Small intestine (tissue), 7 donors: ENCODE results near the gene MBLAC1. TPM values are rescaled to one million over a fixed set of nuclear protein-coding genes. Genes with fewer than 3 reads are reported as not detected.
A peak's percentile ranks its signal among the peaks of the same experiment; 100 is the strongest.

Experiments used
- DNase-seq, 2 donors: peaks; one replicate each; pipeline versions ENCODE4 v3.0.0 to v3.0.0-alpha.2; 2013
- FAIRE-seq: peaks from 2 replicates; lab custom pipeline; 2012; peaks lifted over from hg19 to GRCh38; lab: Jason Lieb, UNC
- H3K27ac ChIP-seq, 3 donors: one replicate each; pipeline ENCODE4 v1.5.1; 2013; ENCODE audit warnings: low read length in 2 of 3, mild to moderate bottlenecking in 2 of 3, control low read depth in 1 of 3, inconsistent platforms in 1 of 3, low read depth in 1 of 3, moderate library complexity in 1 of 3
- H3K27me3 ChIP-seq, 3 donors: one replicate each; pipeline ENCODE4 v1.6.1; 2013; ENCODE audit warnings: low read length in 3 of 3, inconsistent platforms in 1 of 3; ENCODE audit not compliant: control insufficient read depth in 3 of 3, insufficient read depth in 3 of 3
- H3K36me3 ChIP-seq, 3 donors: one replicate each; pipeline ENCODE4 v1.6.1; 2013; ENCODE audit warnings: low read length in 3 of 3, inconsistent platforms in 1 of 3, low read depth in 1 of 3, mild to moderate bottlenecking in 1 of 3, moderate library complexity in 1 of 3; ENCODE audit not compliant: control insufficient read depth in 3 of 3, insufficient read depth in 2 of 3
- H3K4me1 ChIP-seq, 3 donors: one replicate each; pipeline ENCODE4 v1.6.1; 2013; ENCODE audit warnings: low read length in 2 of 3, inconsistent platforms in 1 of 3, low read depth in 1 of 3, mild to moderate bottlenecking in 1 of 3, moderate library complexity in 1 of 3; ENCODE audit not compliant: control insufficient read depth in 3 of 3, insufficient read depth in 2 of 3
- H3K4me3 ChIP-seq, 3 donors: one replicate each; pipeline ENCODE4 v1.5.1; 2013; ENCODE audit warnings: low read length in 3 of 3, control low read depth in 1 of 3, inconsistent platforms in 1 of 3, low read depth in 1 of 3, mild to moderate bottlenecking in 1 of 3, moderate library complexity in 1 of 3
- H3K9me3 ChIP-seq, 2 donors: one replicate each; pipeline ENCODE4 v1.6.1; 2013; ENCODE audit warnings: low read depth in 1 of 2, low read length in 1 of 2; ENCODE audit not compliant: control insufficient read depth in 2 of 2, insufficient read depth in 1 of 2
- WGBS, 3 donors: extraction: QIAGEN DNeasy Blood & Tissue Kit; methylation state at CpG; one replicate each; pipeline ENCODE4 v1.1.7; 2013; 5-methylcytosine and 5-hydroxymethylcytosine counted together
- polyA plus RNA-seq, 4 donors: library from polyadenylated mRNA; stranded (reverse) in 3 of 4; unstranded in 1 of 4; fragments of 200-250 nt in 3 of 4; fragments of 120-200 nt in 1 of 4; gene quantifications; one replicate each; pipeline versions ENCODE4 v1.2.1 to v1.2.3, GENCODE V29; 2013
- donor health status: healthy with polysubstance abuse.
- donor health status: control.
- donor health status: control.
- donor health status: Bipolar disorder and iron deficiency.
- donor health status: healthy.

MBLAC1 gene
- polyA plus RNA-seq, 4 donors = 2.0 to 3.3 (median 2.7) TPM

- Histone ChIP-seq H3K4me1 (peaks cover 0 to 8% (median 0%) of the 10 kb centered on the region in 3 donors), H3K9me3 (no peaks in the 10 kb centered on the region), H3K27ac (no peak overlapping the region), H3K36me3 (peaks cover 40 to 76% (median 44%) of the 10 kb centered on the region in 3 donors), H3K27me3 (no peaks in the 10 kb centered on the region), H3K4me3 (no peak overlapping the region)
- WGBS, 3 donors = 63 to 76% (median 73%) methylated on average over 12 to 13 of the region's 13 CpGs
- DNase-seq = no peak
- no peak for FAIRE-seq
Measured at GRCh38 chr7:100093498-100093897, 33.3 kb upstream of the MBLAC1 start.

GRCh38 chr7:100093925-100094486, 32.8 kb upstream of the MBLAC1 start:
- DNase-seq = no peak
- 84 to 88% (median 85%) methylated on average over 16 of the region's 16 CpGs for whole genome bisulfite sequencing, 3 donors

GRCh38 chr7:100095289-100095688, 31.5 kb upstream of the MBLAC1 start:
- Histone ChIP-seq H3K4me1 (peaks cover 3 to 11% (median 6%) of the 10 kb centered on the region in 3 donors), H3K27me3 (no peaks in the 10 kb centered on the region), H3K36me3 (peaks cover 41 to 85% (median 46%) of the 10 kb centered on the region in 3 donors), H3K4me3 (no peak overlapping the region), H3K9me3 (no peaks in the 10 kb centered on the region), H3K27ac (no peak overlapping the region)
- FAIRE-seq = no peak
- no peak for DNase-seq
- 79 to 85% (median 82%) methylated on average over 9 of the region's 9 CpGs for WGBS, 3 donors

More at GRCh38 chr7:100093925-100094486, 32.8 kb upstream of the MBLAC1 start:
- Histone ChIP-seq H3K27me3 (no peaks in the 10 kb centered on the region), H3K9me3 (no peaks in the 10 kb centered on the region), H3K36me3 (peaks cover 41 to 80% (median 46%) of the 10 kb centered on the region in 3 donors), H3K4me1 (peaks cover 0 to 10% (median 0%) of the 10 kb centered on the region in 3 donors), H3K27ac (no peak overlapping the region), H3K4me3 (no peak overlapping the region)
- FAIRE-seq = no peak

GRCh38 chr7:100095704-100096103, 31.1 kb upstream of the MBLAC1 start:
- Histone ChIP-seq H3K36me3 (peaks cover 41 to 83% (median 46%) of the 10 kb centered on the region in 3 donors), H3K27me3 (no peaks in the 10 kb centered on the region), H3K4me1 (peaks cover 3 to 11% (median 6%) of the 10 kb centered on the region in 3 donors), H3K4me3 (no peak overlapping the region), H3K9me3 (no peaks in the 10 kb centered on the region), H3K27ac (no peak overlapping the region)
- WGBS, 3 donors = 90 to 93% (median 91%) methylated on average over 17 of the region's 17 CpGs
- FAIRE-seq (no peak), DNase-seq (no peak)

- Histone ChIP-seq H3K27ac (no peak overlapping the region), H3K36me3 (peaks cover 28 to 67% (median 36%) of the 10 kb centered on the region in 3 donors), H3K4me1 (peaks cover 3 to 15% (median 9%) of the 10 kb centered on the region in 3 donors), H3K27me3 (no peaks in the 10 kb centered on the region), H3K4me3 (no peak overlapping the region), H3K9me3 (no peaks in the 10 kb centered on the region)
- DNase-seq (no peak), FAIRE-seq (no peak)
- WGBS, 3 donors = 74 to 83% (median 78%) methylated on average over 10 of the region's 10 CpGs
Measured at GRCh38 chr7:100098913-100099312, 27.9 kb upstream of the MBLAC1 start.

- 30 to 54% (median 53%) methylated on average over 12 of the region's 12 CpGs for WGBS, 3 donors
- Histone ChIP-seq H3K9me3 (no peaks in the 10 kb centered on the region), H3K27me3 (no peaks in the 10 kb centered on the region), H3K4me1 (peaks cover 3 to 15% (median 9%) of the 10 kb centered on the region in 3 donors), H3K27ac (peak overlapping the region in 1 of 3 donors; percentile 5), H3K36me3 (peaks cover 22 to 68% (median 30%) of the 10 kb centered on the region in 3 donors), H3K4me3 (peak overlapping the region in 2 of 3 donors; percentile 89 to 96)
- FAIRE-seq = no peak
- DNase-seq = no peak
Measured at GRCh38 chr7:100099452-100099851, 27.3 kb upstream of the MBLAC1 start.

- DNase-seq = peak; percentile 93 to 99
- Histone ChIP-seq H3K4me1 (peaks cover 3 to 15% (median 9%) of the 10 kb centered on the region in 3 donors), H3K9me3 (no peaks in the 10 kb centered on the region), H3K27ac (peak overlapping the region; percentile 53 to 98 (median 87)), H3K4me3 (peak overlapping the region; percentile 80 to 96 (median 89)), H3K36me3 (peaks cover 19 to 70% (median 25%) of the 10 kb centered on the region in 3 donors), H3K27me3 (no peaks in the 10 kb centered on the region)
- WGBS, 3 donors = 0 to 1% (median 1%) methylated on average over 46 to 61 of the region's 61 CpGs
- FAIRE-seq = no peak
Measured at GRCh38 chr7:100100420-100101015, 26.2 kb upstream of the MBLAC1 start.

GRCh38 chr7:100101016-100101862, 25.5 kb upstream of the MBLAC1 start, which contains the start of the genes AP4M1 and MCM7:
TSS of gene AP4M1 (plus strand) at chr7:100101643. CDS start at chr7:100101715, 72 bp downstream.
TSS of gene MCM7 (minus strand) at chr7:100101397. CDS start at chr7:100101294, 103 bp downstream.
- FAIRE-seq (no peak), DNase-seq (peak; percentile 99)
- 0 to 1% (median 1%) methylated on average over 80 of the region's 80 CpGs for WGBS, 3 donors

More at GRCh38 chr7:100101016-100101862, 25.5 kb upstream of the MBLAC1 start, which contains the start of the genes AP4M1 and MCM7:
- Histone ChIP-seq H3K36me3 (peaks cover 13 to 70% (median 19%) of the 10 kb centered on the region in 3 donors), H3K4me3 (peak within 1 kb of the TSS; percentile 80 to 96 (median 89)), H3K27me3 (no peaks in the 10 kb centered on the region), H3K4me1 (peaks cover 3 to 15% (median 9%) of the 10 kb centered on the region in 3 donors), H3K9me3 (no peaks in the 10 kb centered on the region), H3K27ac (peak within 1 kb of the TSS; percentile 63 to 98 (median 88))
